ENCODE measurements around the gene GRIA3.

The GRIA3 gene

DNA sequence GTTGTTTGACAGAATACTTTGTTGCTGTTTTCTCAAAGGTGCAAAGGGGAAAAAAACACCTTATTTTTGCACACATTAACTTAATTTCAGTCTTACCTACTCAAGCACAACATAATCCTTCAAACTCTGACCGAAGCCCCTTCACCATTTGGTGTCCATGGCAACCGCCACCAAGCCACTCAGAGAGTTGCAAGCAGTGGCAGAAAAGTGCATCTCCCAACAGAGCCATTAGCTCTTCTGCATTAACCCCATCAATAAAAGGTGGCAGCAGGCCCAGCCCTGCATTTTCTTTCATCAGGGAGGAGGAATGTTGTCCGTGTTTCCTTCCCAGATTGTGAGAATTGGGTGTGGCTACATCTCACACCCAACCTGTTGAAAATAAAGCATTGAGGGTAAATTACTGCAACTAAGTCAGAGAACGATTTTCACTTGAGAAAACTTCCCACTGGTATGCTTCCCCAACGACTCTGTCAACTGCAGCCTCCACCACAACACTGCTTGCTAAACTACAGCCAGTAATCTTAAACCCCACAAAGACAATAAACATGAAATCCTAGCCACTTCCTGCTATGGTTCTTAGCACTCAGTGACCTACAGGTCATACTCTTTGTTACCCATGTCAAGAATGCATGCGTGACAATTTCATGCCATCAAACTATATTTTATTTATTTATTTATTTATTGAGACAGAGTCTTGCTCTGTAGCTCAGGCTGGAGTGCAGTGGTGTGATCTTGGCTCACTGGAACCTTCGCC lies 154.0 kb downstream of the GRIA3 start:
- TF ChIP-seq, protein P1, sequence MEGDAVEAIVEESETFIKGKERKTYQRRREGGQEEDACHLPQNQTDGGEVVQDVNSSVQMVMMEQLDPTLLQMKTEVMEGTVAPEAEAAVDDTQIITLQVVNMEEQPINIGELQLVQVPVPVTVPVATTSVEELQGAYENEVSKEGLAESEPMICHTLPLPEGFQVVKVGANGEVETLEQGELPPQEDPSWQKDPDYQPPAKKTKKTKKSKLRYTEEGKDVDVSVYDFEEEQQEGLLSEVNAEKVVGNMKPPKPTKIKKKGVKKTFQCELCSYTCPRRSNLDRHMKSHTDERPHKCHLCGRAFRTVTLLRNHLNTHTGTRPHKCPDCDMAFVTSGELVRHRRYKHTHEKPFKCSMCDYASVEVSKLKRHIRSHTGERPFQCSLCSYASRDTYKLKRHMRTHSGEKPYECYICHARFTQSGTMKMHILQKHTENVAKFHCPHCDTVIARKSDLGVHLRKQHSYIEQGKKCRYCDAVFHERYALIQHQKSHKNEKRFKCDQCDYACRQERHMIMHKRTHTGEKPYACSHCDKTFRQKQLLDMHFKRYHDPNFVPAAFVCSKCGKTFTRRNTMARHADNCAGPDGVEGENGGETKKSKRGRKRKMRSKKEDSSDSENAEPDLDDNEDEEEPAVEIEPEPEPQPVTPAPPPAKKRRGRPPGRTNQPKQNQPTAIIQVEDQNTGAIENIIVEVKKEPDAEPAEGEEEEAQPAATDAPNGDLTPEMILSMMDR (IDR thresholded peaks at IDR 0.05; ENCODE audit: low read depth, low read length, missing control alignments) = no peak
- no peak overlapping the region for H3K4me3 ChIP-seq (replicated peaks; ENCODE audit: low read depth, low read length)
- no peak for DNase-seq (ENCODE audit: extremely low read depth, low read depth)

DNA sequence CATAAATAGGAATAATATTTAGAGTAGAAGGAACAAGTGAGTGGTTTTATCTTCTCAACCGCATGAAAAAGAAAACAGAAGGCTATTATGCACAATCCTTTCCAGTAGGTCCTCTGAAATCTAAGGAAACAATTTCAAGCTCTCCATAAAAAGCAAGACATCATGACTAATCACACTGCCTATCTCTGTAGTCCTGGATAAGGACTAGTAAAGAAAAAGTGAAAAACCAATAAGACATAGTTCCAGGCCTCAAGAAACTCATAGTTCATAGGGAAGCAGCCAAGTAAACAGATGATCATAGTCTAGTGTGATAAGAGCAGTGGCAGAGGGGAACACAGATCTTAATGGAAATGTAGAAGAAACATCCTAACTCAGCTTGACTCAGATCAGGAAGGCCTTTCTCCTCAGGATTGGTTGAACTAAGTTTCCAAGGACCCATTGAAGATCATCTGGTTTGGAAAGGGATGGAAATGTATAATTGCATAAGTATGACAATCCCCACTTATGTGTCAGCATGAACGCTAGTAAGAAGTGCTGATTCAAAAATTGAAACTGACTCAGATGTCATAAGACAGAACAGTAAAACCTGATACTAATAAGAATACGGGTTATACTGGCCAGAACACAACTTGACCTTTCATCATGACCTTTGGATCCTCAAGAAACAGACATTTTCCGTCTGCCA lies 155.3 kb downstream of the GRIA3 start:
- no peak overlapping the region for H3K4me3 ChIP-seq (replicated peaks; ENCODE audit: low read depth, low read length)
- TF ChIP-seq, protein P1 (IDR thresholded peaks at IDR 0.05; ENCODE audit: low read depth, low read length, missing control alignments) = no peak
- DNase-seq (ENCODE audit: extremely low read depth, low read depth) = no peak

DNA sequence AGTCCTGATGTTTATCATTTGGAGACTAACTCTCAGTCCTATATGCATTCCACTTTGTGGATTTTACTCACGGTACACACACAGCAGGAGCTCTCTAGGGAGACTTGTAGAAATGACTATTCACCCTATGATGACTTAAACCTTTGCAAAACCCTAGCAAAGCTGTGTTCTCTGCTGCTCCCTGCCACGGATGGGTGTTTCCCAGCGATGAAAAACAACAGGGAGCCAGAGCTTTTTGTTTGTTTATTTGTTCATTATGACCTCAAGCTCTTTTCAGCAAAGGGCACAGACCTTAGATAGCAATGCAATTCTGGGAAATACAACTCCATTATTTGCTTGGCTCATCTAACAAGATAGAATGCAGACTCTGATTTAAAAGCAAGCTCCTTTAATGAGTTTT lies 156.6 kb downstream of the GRIA3 start:
- TF ChIP-seq, protein P1 (IDR thresholded peaks at IDR 0.05; ENCODE audit: low read depth, low read length, missing control alignments) = no peak
- DNase-seq (ENCODE audit: extremely low read depth, low read depth) = no peak
- H3K4me3 ChIP-seq (replicated peaks; ENCODE audit: low read depth, low read length) = no peak overlapping the region

DNA sequence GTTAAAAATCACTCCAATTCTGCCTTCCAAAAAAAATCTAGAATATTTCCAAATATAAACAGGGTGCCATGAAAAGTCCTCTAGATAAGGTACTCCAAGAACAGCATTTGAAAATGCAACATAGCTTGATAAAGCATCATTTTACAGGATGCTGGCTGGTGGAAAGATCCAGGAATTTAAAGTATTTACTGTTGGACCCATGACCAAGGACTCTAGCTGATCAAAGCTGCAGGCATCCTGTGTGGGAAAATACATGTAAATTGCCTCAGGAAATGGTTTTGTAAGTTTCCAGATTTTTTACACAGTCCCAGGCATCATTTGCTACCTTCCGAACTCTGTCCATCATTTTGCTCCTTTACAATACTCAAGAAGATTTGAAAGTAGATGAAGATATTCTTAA lies 164.4 kb downstream of the GRIA3 start:
- DNase-seq (ENCODE audit: extremely low read depth, low read depth) = no peak
- TF ChIP-seq, protein P1 (IDR thresholded peaks at IDR 0.05; ENCODE audit: low read depth, low read length, missing control alignments) = no peak
- H3K4me3 ChIP-seq (replicated peaks; ENCODE audit: low read depth, low read length) = no peak overlapping the region

DNA sequence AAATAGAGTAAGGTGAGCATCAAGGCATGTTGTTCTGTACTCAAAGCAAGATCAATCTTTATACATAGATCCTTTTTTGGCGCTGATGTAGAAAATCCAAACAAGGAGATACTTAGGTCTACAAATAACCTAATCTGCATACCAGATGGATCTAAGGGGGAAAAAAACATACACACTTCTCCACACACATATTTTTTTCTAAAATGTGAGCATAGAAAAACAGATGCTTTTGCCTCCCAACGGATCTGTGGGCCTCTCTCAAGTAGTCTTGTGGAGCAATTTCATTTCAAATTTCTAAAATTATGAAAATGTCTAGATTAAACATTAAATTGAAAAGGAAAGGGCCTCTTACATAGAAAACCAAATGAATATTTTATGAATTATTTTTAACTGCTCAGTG lies 166.1 kb downstream of the GRIA3 start:
- no peak overlapping the region for H3K4me3 ChIP-seq (replicated peaks; ENCODE audit: low read depth, low read length)
- TF ChIP-seq, protein P1 (IDR thresholded peaks at IDR 0.05; ENCODE audit: low read depth, low read length, missing control alignments) = no peak
- DNase-seq (ENCODE audit: extremely low read depth, low read depth) = no peak

DNA sequence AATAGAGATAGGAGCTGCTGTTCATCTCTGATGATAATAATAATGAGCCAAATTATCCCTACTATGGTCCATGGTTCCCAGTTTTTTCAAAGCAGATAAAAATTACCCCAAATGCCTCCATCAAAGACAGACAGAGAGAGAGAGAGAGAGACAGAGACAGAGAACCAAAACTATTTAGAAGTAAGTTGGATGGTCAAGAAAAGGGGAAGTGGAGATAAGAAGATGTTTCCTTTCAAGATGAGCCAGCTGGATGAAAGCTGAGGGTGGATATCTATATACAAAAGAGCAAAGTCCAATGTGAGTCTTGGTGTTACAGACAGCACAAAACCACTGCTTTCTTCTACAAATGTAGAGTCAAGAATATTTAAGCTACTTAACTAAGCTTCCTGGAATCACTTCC lies 173.9 kb downstream of the GRIA3 start:
- no peak overlapping the region for H3K4me3 ChIP-seq (replicated peaks; ENCODE audit: low read depth, low read length)
- TF ChIP-seq, protein P1 (IDR thresholded peaks at IDR 0.05; ENCODE audit: low read depth, low read length, missing control alignments) = no peak
- no peak for DNase-seq (ENCODE audit: extremely low read depth, low read depth)

Data from HFF-Myc (cell line).